Common myeloid progenitor, CD34-positive (primary cell): ENCODE results near the gene SLC29A3.

ENCODE experiments used
- CTCF ChIA-PET: fragments of 350-600 bp; sonication (Branson Sonifier 250); formaldehyde crosslinking; loops from one replicate; lab custom pipeline; 2021; ENCODE audit warnings: antibody characterized with exemption; lab: Charles Lee
- POLR2A ChIA-PET: fragments of 350-600 bp; sonication (Branson Sonifier 250); formaldehyde crosslinking; loops from one replicate; lab custom pipeline; 2021; ENCODE audit warnings: antibody characterized with exemption; lab: Charles Lee
- DNase-seq, 3 donors: peaks; one replicate each; pipeline versions ENCODE4 v3.0.0 to v3.0.0-alpha.2; 2013
- H3K27ac ChIP-seq, 2 experiments: 1 replicate in 1 of 2; 2 replicates in 1 of 2; pipeline ENCODE4 v1.7.0; 2013; ENCODE audit warnings: inconsistent platforms in 2 of 2, low read length in 2 of 2, mild to moderate bottlenecking in 2 of 2, low read depth in 1 of 2, moderate library complexity in 1 of 2; ENCODE audit not compliant: severe bottlenecking in 2 of 2, insufficient read depth in 1 of 2, poor library complexity in 1 of 2
- H3K27me3 ChIP-seq, 5 experiments: replicated peaks in 2 of 5; 1 replicate in 3 of 5; 2 replicates in 2 of 5; pipeline versions ENCODE4 v1.6.1 to v1.7.0; 2013; ENCODE audit warnings: low read length in 4 of 5, mild to moderate bottlenecking in 2 of 5, moderate library complexity in 2 of 5, inconsistent platforms in 1 of 5; ENCODE audit not compliant: insufficient read depth in 5 of 5, control insufficient read depth in 4 of 5
- H3K36me3 ChIP-seq, 4 experiments: 1 replicate in 2 of 4; 2 replicates in 2 of 4; pipeline versions ENCODE4 v1.6.1 to v1.7.0; 2013; ENCODE audit warnings: low read length in 3 of 4, control low read depth in 1 of 4, mild to moderate bottlenecking in 1 of 4; ENCODE audit not compliant: control insufficient read depth in 4 of 4, insufficient read depth in 4 of 4
- H3K4me1 ChIP-seq, 4 experiments: 1 replicate in 3 of 4; 2 replicates in 1 of 4; pipeline versions ENCODE4 v1.6.1 to v1.7.1; 2013; ENCODE audit warnings: low read length in 3 of 4, mild to moderate bottlenecking in 3 of 4, control low read depth in 1 of 4, inconsistent platforms in 1 of 4, moderate library complexity in 1 of 4; ENCODE audit not compliant: control insufficient read depth in 4 of 4, insufficient read depth in 4 of 4; ENCODE audit errors: control extremely low read depth in 1 of 4
- H3K4me3 ChIP-seq, 7 experiments: 1 replicate in 4 of 7; 2 replicates in 3 of 7; pipeline versions ENCODE4 v1.5.1 to v1.7.0; 2013; ENCODE audit warnings: mild to moderate bottlenecking in 7 of 7, low read length in 6 of 7, moderate library complexity in 6 of 7, inconsistent platforms in 2 of 7, low read depth in 2 of 7, control low read depth in 1 of 7; ENCODE audit not compliant: insufficient read depth in 4 of 7, control insufficient read depth in 1 of 7; ENCODE audit errors: extremely low read depth in 1 of 7
- H3K9me3 ChIP-seq, 5 experiments: 1 replicate in 4 of 5; 2 replicates in 1 of 5; pipeline versions ENCODE4 v1.6.1 to v1.7.1; 2013; ENCODE audit warnings: low read length in 4 of 5, mild to moderate bottlenecking in 2 of 5, inconsistent platforms in 1 of 5, low read depth in 1 of 5, moderate library complexity in 1 of 5; ENCODE audit not compliant: control insufficient read depth in 4 of 5, insufficient read depth in 2 of 5; ENCODE audit errors: control extremely low read depth in 1 of 5
- WGBS: methylation state at CpG from one replicate; pipeline ENCODE4 v1.1.5; 2013; ENCODE audit not compliant: insufficient coverage; 5-methylcytosine and 5-hydroxymethylcytosine counted together

Gene SLC29A3

GRCh38 chr10:71383972-71384687, 65.1 kb downstream of the SLC29A3 start:
- H3K4me1 ChIP-seq, result peaks cover 1 to 20% (median 11%) of the 10 kb centered on the region in 4 experiments
- H3K27ac ChIP-seq, result no peak overlapping the region
- H3K27me3 ChIP-seq, result peaks cover 0 to 1% (median 0%) of the 10 kb centered on the region in 5 experiments
- no peaks in the 10 kb centered on the region for H3K9me3 ChIP-seq
- CTCF ChIA-PET, result interaction anchor here (0.8 to 6.3 kb wide), 20 partner anchors 8 to 371 kb away, joined by 3 to 66 read pairs (median 4); partner anchors contain the start of gene SLC29A3
- POLR2A ChIA-PET, result interaction anchor here (0.9 to 1.0 kb wide), 2 partner anchors 14 to 65 kb away, joined by 3 to 4 read pairs; partner anchors contain the start of gene SLC29A3
- DNase-seq, result peak; percentile 58 to 81 (median 76)
- H3K36me3 ChIP-seq, result no peaks in the 10 kb centered on the region
- WGBS, result 23% methylated on average over 8 of the region's 10 CpGs
- no peak overlapping the region for H3K4me3 ChIP-seq

GRCh38 chr10:71388171-71388570, 69.1 kb downstream of the SLC29A3 start:
- Histone ChIP-seq H3K9me3 (no peaks in the 10 kb centered on the region), H3K4me1 (peaks cover 0 to 14% (median 10%) of the 10 kb centered on the region in 4 experiments), H3K36me3 (no peaks in the 10 kb centered on the region), H3K27ac (no peak overlapping the region), H3K27me3 (peaks cover 0 to 4% (median 0%) of the 10 kb centered on the region in 5 experiments), H3K4me3 (no peak overlapping the region)
- CTCF ChIA-PET, result interaction anchor here (1.1 to 4.4 kb wide), 3 partner anchors 11 to 221 kb away, joined by 3 to 35 read pairs (median 5); no protein-coding TSS in a partner anchor
- POLR2A ChIA-PET, result interaction anchor here (0.7 kb wide), 1 partner anchor 11 kb away, joined by 4 read pairs; no protein-coding TSS in a partner anchor
- no peak for DNase-seq
- WGBS, result 100% methylated on average over 2 of the region's 5 CpGs

DNA sequence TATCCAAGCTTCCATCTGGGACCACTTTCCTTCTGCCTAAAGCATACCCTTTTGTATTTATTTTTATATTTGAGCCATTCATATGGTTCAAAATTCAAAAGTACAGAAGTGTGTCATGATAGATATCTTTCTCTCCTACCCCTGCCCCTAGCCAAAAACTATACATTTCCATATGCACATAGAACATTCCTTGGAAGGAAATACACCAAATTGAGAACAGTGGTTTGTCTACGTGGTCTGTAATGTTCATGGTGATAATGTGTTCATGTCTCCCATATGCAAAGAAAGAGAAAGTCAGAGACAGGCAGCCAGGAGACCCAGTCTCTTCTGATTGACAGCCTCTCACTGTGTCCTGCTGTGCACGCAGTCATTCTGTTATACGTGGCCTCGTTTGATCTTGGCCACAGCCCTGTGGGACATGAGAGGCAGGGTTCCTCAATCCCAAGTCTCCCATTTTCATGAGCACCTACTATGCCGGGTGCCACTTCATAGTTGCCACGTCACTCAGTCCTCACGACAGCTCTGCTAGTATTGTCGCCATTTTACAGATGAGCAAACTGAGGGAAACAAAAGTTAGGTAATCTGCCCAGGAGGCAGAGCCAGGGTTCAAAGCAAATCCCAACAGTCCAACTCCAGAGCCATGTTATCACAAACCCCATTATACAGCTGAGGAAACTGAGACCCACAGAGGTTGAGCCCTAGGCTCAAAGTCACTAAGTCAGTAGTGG, 69.7 kb downstream of the SLC29A3 start:
- ChIA-PET CTCF (interaction anchor here (1.0 to 8.0 kb wide), 11 partner anchors 10 to 422 kb away, joined by 3 to 42 read pairs (median 5); no protein-coding TSS in a partner anchor), POLR2A (no interaction called here)
- no peaks in the 10 kb centered on the region for H3K9me3 ChIP-seq
- H3K4me1 ChIP-seq, result peaks cover 0 to 14% (median 10%) of the 10 kb centered on the region in 4 experiments
- peaks cover 0 to 8% (median 0%) of the 10 kb centered on the region in 5 experiments for H3K27me3 ChIP-seq
- no peak overlapping the region for H3K27ac ChIP-seq
- no peak overlapping the region for H3K4me3 ChIP-seq
- 91% methylated on average over 8 of the region's 8 CpGs for WGBS
- no peaks in the 10 kb centered on the region for H3K36me3 ChIP-seq
- no peak for DNase-seq

- Histone ChIP-seq H3K27me3 (peaks cover 0 to 8% (median 0%) of the 10 kb centered on the region in 5 experiments), H3K4me3 (peak overlapping the region in 1 of 7 experiments; percentile 19), H3K4me1 (peaks cover 0 to 12% (median 10%) of the 10 kb centered on the region in 4 experiments), H3K36me3 (no peaks in the 10 kb centered on the region), H3K9me3 (no peaks in the 10 kb centered on the region), H3K27ac (no peak overlapping the region)
- no peak for DNase-seq
- CTCF ChIA-PET, result interaction anchor here (0.7 to 8.0 kb wide), 12 partner anchors 8 to 318 kb away, joined by 3 to 42 read pairs (median 4); no protein-coding TSS in a partner anchor
- POLR2A ChIA-PET, result no interaction called here
- WGBS, result 87% methylated on average over 13 of the region's 14 CpGs
Observed at GRCh38 chr10:71389768-71390460, 70.9 kb downstream of the SLC29A3 start.

GRCh38 chr10:71390461-71390835, 71.4 kb downstream of the SLC29A3 start:
- Histone ChIP-seq H3K36me3 (no peaks in the 10 kb centered on the region), H3K4me3 (peak overlapping the region in 1 of 7 experiments; percentile 19), H3K27me3 (peaks cover 0 to 10% (median 0%) of the 10 kb centered on the region in 5 experiments), H3K9me3 (no peaks in the 10 kb centered on the region), H3K4me1 (peaks cover 0 to 12% (median 10%) of the 10 kb centered on the region in 4 experiments), H3K27ac (no peak overlapping the region)
- peak; percentile 36 to 61 (median 55) for DNase-seq
- WGBS, result 4% methylated on average over 9 of the region's 10 CpGs
- ChIA-PET CTCF (interaction anchor here (0.7 to 8.0 kb wide), 10 partner anchors 8 to 318 kb away, joined by 3 to 42 read pairs (median 8); no protein-coding TSS in a partner anchor), POLR2A (no interaction called here)

DNA sequence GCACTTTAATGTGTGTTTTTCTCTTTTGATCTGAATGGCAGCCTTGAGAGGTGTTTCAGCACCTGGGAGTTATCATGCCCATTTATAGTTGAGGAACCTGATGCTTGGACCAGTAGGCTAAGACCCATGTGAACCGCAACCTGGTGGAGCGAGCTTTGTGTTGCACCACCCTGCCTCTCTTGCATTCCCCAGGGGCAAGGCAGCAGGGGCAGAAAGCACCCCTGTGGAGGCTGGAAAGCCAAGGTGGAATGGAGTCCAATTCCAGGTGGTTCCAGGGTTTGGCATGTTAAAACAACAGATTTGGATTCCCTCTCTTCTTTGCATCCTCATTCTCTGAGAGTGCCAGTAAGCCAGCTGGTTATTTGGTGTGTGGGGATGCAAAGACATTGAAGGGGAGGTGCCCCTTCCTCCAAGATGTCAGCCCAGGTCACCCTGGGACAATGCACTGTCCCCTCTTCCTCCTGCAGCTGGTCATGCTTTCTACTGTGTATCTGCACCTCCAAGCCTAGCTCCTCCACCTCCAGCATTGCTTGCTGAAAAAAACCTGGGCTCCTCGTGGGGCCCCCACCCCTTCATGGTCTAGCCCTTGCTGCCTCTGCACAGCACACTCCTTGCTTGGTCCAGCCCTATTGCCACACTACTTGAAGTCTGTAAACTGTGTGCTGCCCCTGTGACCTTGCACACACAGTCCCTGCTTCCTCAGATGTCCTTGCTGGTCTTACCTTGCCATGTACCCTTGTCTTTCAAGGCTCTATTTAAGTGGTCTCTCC, 72.0 kb downstream of the SLC29A3 start:
- WGBS, result 98% methylated on average over 3 of the region's 3 CpGs
- CTCF ChIA-PET, result interaction anchor here (1.1 to 8.0 kb wide), 8 partner anchors 8 to 317 kb away, joined by 3 to 42 read pairs (median 12); no protein-coding TSS in a partner anchor
- H3K27me3 ChIP-seq, result peaks cover 0 to 15% (median 0%) of the 10 kb centered on the region in 5 experiments

More for the DNA sequence above, 72.0 kb downstream of the SLC29A3 start:
- no peak for DNase-seq
- H3K4me3 ChIP-seq, result no peak overlapping the region
- H3K4me1 ChIP-seq, result peaks cover 0 to 15% (median 11%) of the 10 kb centered on the region in 4 experiments
- POLR2A ChIA-PET, result no interaction called here
- no peaks in the 10 kb centered on the region for H3K9me3 ChIP-seq
- H3K27ac ChIP-seq, result no peak overlapping the region
- no peaks in the 10 kb centered on the region for H3K36me3 ChIP-seq
